Glutamatergic neuron (in vitro differentiated cells): Measurements from ENCODE around the gene PTPRG. TPM values are rescaled to one million over a fixed set of nuclear protein-coding genes. Genes with fewer than 3 reads are reported as not detected.

ENCODE experiments used
- DNase-seq: peaks from one replicate; pipeline ENCODE4 v3.0.0; 2022
- H3K27ac Mint-ChIP-seq: one replicate; pipeline ENCODE4 v1.8.0; 2020; ENCODE audit warnings: mild to moderate bottlenecking, mixed read lengths, inconsistent platforms; ENCODE audit not compliant: unreplicated experiment
- H3K27me3 Mint-ChIP-seq: one replicate; pipeline ENCODE4 v1.8.0; 2020; ENCODE audit warnings: mild to moderate bottlenecking, moderate library complexity, mixed read lengths, inconsistent platforms; ENCODE audit not compliant: unreplicated experiment
- H3K36me3 Mint-ChIP-seq: one replicate; pipeline ENCODE4 v1.8.0; 2020; ENCODE audit warnings: mild to moderate bottlenecking, mixed read lengths, inconsistent platforms; ENCODE audit not compliant: unreplicated experiment
- H3K4me1 Mint-ChIP-seq: one replicate; pipeline ENCODE4 v1.8.0; 2020; ENCODE audit warnings: mild to moderate bottlenecking, low read depth, mixed read lengths, inconsistent platforms; ENCODE audit not compliant: unreplicated experiment
- H3K4me3 Mint-ChIP-seq: one replicate; pipeline ENCODE4 v1.8.0; 2020; ENCODE audit warnings: mild to moderate bottlenecking, mixed read lengths, inconsistent platforms; ENCODE audit not compliant: unreplicated experiment
- H3K9me3 Mint-ChIP-seq: one replicate; pipeline ENCODE4 v1.8.0; 2020; ENCODE audit warnings: mild to moderate bottlenecking, moderate library complexity, mixed read lengths, inconsistent platforms; ENCODE audit not compliant: unreplicated experiment
- total RNA-seq: library from RNA; stranded (reverse); fragmentation: NEBNext Ultra II Directional; extraction: Animal tissue kit (Norgen Biotek cat#: 25700); gene quantifications from one replicate; pipeline ENCODE4 v1.2.1, GENCODE V29; 2021; ENCODE audit not compliant: unreplicated experiment
- TF ChIP-seq, protein P1 (sequence below): fragments of 200-600 bp; sonication (generic); IDR thresholded peaks from one replicate; pipeline ENCODE4 v1.5.0; 2021; ENCODE audit not compliant: partially characterized antibody, unreplicated experiment

Gene PTPRG
- total RNA-seq, 1 donor from 2014 or later, result 52.1 TPM

DNA sequence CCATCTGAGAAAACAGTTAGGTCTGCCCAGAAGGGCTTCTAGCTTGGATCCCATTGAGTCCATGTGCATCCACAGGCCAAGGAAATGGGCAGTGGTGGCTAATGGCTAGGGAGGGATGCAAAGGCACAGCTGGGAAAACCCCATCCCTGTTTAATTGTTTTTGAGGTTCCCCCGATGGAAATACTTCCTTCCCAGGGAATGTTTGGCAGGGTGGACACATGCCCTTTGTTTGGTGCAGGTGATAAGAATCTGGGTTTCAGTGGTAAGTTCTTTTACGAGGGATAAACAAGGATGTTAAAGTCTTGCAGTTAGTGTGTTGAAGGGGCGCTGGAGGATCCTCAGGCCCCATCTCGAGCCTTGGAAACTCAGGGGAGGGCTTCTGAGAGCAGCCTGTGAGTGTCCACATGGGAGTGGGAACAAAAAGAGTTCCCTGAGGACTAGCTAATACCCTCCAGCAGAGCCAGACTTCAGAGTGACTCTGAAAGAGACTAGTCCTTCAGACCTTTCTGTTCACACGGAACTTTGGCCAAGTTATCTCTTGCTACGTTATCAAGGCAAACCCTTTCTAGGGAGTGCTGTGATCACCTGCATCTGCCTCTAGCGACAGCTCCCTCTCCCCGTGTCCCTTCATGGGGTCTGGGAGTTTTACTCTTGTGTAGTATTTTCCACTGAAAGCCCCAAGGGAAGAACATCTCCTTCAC is 17.4 kb downstream of the PTPRG start:
- Mint-ChIP-seq H3K4me3 (no peak overlapping the region), H3K27ac (no peak overlapping the region), H3K9me3 (no peaks in the 10 kb centered on the region), H3K27me3 (no peaks in the 10 kb centered on the region), H3K36me3 (no peaks in the 10 kb centered on the region), H3K4me1 (peaks cover 14% of the 10 kb centered on the region)
- TF ChIP-seq, protein P1, sequence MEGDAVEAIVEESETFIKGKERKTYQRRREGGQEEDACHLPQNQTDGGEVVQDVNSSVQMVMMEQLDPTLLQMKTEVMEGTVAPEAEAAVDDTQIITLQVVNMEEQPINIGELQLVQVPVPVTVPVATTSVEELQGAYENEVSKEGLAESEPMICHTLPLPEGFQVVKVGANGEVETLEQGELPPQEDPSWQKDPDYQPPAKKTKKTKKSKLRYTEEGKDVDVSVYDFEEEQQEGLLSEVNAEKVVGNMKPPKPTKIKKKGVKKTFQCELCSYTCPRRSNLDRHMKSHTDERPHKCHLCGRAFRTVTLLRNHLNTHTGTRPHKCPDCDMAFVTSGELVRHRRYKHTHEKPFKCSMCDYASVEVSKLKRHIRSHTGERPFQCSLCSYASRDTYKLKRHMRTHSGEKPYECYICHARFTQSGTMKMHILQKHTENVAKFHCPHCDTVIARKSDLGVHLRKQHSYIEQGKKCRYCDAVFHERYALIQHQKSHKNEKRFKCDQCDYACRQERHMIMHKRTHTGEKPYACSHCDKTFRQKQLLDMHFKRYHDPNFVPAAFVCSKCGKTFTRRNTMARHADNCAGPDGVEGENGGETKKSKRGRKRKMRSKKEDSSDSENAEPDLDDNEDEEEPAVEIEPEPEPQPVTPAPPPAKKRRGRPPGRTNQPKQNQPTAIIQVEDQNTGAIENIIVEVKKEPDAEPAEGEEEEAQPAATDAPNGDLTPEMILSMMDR, result no peak
- DNase-seq, result no peak

- Mint-ChIP-seq H3K27me3 (no peaks in the 10 kb centered on the region), H3K27ac (no peak overlapping the region), H3K9me3 (no peaks in the 10 kb centered on the region), H3K36me3 (no peaks in the 10 kb centered on the region), H3K4me3 (no peak overlapping the region), H3K4me1 (peaks cover 14% of the 10 kb centered on the region)
- DNase-seq, result no peak
- TF ChIP-seq, protein P1, result no peak
Measured at GRCh38 chr3:61579685-61580084, 18.3 kb downstream of the PTPRG start.

- Mint-ChIP-seq H3K36me3 (no peaks in the 10 kb centered on the region), H3K9me3 (no peaks in the 10 kb centered on the region), H3K27ac (no peak overlapping the region), H3K27me3 (no peaks in the 10 kb centered on the region), H3K4me3 (no peak overlapping the region), H3K4me1 (peaks cover 11% of the 10 kb centered on the region)
- TF ChIP-seq, protein P1, result no peak
- no peak for DNase-seq
Measured at GRCh38 chr3:61580982-61581643, 19.7 kb downstream of the PTPRG start.

GRCh38 chr3:61582287-61582686 is 20.9 kb downstream of the PTPRG start:
- TF ChIP-seq, protein P1, result no peak
- Mint-ChIP-seq H3K27me3 (no peaks in the 10 kb centered on the region), H3K27ac (no peak overlapping the region), H3K4me1 (peaks cover 11% of the 10 kb centered on the region), H3K9me3 (no peaks in the 10 kb centered on the region), H3K36me3 (no peaks in the 10 kb centered on the region), H3K4me3 (no peak overlapping the region)
- no peak for DNase-seq

GRCh38 chr3:61582846-61583245 is 21.5 kb downstream of the PTPRG start:
- H3K27me3 Mint-ChIP-seq, result no peaks in the 10 kb centered on the region
- DNase-seq, result no peak
- no peak overlapping the region for H3K4me3 Mint-ChIP-seq
- no peaks in the 10 kb centered on the region for H3K36me3 Mint-ChIP-seq
- TF ChIP-seq, protein P1, result no peak
- H3K9me3 Mint-ChIP-seq, result no peaks in the 10 kb centered on the region
- H3K4me1 Mint-ChIP-seq, result peaks cover 11% of the 10 kb centered on the region
- H3K27ac Mint-ChIP-seq, result no peak overlapping the region
